Measurements from ENCODE around the gene RPS19BP1.

DNA sequence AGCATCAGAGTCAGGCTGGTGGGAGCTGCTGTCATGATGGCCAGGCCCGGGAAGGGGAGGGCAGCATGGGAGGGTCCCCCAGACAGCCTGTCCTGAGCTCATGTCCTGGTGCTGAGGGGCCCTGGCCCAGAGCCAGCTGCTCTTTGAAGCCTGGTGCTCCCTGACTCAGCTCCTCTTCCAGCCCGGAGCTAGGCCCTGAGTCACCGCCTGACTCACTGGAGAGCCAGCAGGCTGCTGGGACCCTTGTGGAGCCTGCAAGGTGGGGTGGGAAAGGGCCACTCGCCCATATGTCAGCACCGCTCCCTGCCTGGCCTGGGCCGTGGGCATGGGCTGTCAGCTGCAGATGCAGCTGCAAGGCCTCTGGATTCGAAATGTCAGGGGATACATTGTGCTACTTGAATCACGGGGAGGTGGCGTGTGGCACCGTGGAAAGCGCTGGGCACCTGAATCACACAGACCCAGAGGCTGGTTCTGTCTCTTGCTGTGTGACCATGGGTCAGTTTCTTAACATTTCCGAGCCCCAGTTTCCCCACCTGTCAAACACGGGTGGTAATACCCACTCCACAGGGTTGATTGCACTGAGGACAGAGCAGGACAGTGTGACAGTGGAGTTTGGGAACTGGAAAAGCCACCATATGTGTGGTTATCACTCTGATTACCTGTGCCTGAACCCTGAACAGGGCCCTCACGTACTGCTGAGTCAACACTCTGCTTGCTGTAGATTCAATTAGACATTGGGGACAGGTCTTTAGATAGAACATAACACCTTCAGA, 42.4 kb upstream of the RPS19BP1 start:
- TF ChIP-seq, protein P1, sequence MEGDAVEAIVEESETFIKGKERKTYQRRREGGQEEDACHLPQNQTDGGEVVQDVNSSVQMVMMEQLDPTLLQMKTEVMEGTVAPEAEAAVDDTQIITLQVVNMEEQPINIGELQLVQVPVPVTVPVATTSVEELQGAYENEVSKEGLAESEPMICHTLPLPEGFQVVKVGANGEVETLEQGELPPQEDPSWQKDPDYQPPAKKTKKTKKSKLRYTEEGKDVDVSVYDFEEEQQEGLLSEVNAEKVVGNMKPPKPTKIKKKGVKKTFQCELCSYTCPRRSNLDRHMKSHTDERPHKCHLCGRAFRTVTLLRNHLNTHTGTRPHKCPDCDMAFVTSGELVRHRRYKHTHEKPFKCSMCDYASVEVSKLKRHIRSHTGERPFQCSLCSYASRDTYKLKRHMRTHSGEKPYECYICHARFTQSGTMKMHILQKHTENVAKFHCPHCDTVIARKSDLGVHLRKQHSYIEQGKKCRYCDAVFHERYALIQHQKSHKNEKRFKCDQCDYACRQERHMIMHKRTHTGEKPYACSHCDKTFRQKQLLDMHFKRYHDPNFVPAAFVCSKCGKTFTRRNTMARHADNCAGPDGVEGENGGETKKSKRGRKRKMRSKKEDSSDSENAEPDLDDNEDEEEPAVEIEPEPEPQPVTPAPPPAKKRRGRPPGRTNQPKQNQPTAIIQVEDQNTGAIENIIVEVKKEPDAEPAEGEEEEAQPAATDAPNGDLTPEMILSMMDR (IDR thresholded peaks at IDR 0.05): no peak
- TF ChIP-seq POLR2A (IDR thresholded peaks at IDR 0.05): no peak

Data from heart left ventricle (tissue), 13 donors.